IMR-90 (cell line): Measurements from ENCODE around the gene ERMAP. TPM values are rescaled to one million over a fixed set of nuclear protein-coding genes. Genes with fewer than 3 reads are reported as not detected.

ENCODE experiments used
- ATAC-seq: fragments of 200-7000 bp; cut with Tn5 transposase; 2 replicates; pipeline ENCODE4 v1.9.1; 2020; ENCODE audit warnings: low read depth, mild to moderate bottlenecking, moderate library complexity
- BruUV-seq: library from RNA; stranded (reverse); fragments of 400-500 nt; replicated peaks from 2 replicates; lab custom pipeline; 2021; lab: Mats Ljungman, UMichigan
- CTCF ChIA-PET: fragments of 300-600 bp; formaldehyde crosslinking; extraction: SDS; loops from one replicate; lab custom pipeline; 2021; ENCODE audit warnings: antibody characterized with exemption; lab: Yijun Ruan, JAX
- POLR2A ChIA-PET: fragments of 300-600 bp; sonication (Branson Sonifier 250); formaldehyde crosslinking; loops from one replicate; lab custom pipeline; 2022; ENCODE audit warnings: antibody characterized with exemption; ENCODE audit not compliant: unreplicated experiment; lab: Charles Lee
- DNase-seq: peaks from one replicate; pipeline ENCODE4 v3.0.0; 2013
- H2AFZ ChIP-seq: replicated peaks from 2 replicates; pipeline ENCODE3; 2013; ENCODE audit warnings: low read length, mild to moderate bottlenecking; ENCODE audit not compliant: poor library complexity
- H2AK5ac ChIP-seq: 2 replicates; pipeline ENCODE4 v1.6.1; 2013; ENCODE audit warnings: low read depth, low read length, inconsistent platforms
- H2AK9ac ChIP-seq: replicated peaks from 2 replicates; pipeline ENCODE3; 2013; ENCODE audit warnings: mild to moderate bottlenecking, low read depth, low read length, moderate library complexity; ENCODE audit not compliant: poor library complexity
- H2BK120ac ChIP-seq: 2 replicates; pipeline ENCODE4 v1.6.1; 2013; ENCODE audit warnings: low read depth, low read length, inconsistent platforms
- H2BK15ac ChIP-seq: 3 replicates; pipeline ENCODE4 v1.6.1; 2013; ENCODE audit warnings: low read depth, low read length, inconsistent platforms
- H2BK20ac ChIP-seq: 2 replicates; pipeline ENCODE4 v1.6.1; 2013; ENCODE audit warnings: low read depth, mild to moderate bottlenecking, inconsistent platforms, low read length, moderate library complexity
- H2BK5ac ChIP-seq: 2 replicates; pipeline ENCODE4 v1.6.1; 2013; ENCODE audit warnings: mild to moderate bottlenecking, low read depth, low read length, inconsistent platforms; ENCODE audit not compliant: poor library complexity, severe bottlenecking
- H3K14ac ChIP-seq: replicated peaks from 2 replicates; pipeline ENCODE4 v1.6.1; 2013; ENCODE audit warnings: low read depth, low read length, inconsistent platforms
- H3K18ac ChIP-seq: 2 replicates; pipeline ENCODE4 v1.6.1; 2013; ENCODE audit warnings: low read depth, low read length, control low read depth
- H3K23ac ChIP-seq: 2 replicates; pipeline ENCODE4 v1.6.1; 2013; ENCODE audit warnings: low read depth, low read length, inconsistent platforms
- H3K27ac ChIP-seq: 2 replicates; pipeline ENCODE4 v1.5.1; 2013; ENCODE audit warnings: mild to moderate bottlenecking, control low read depth, low read length; ENCODE audit not compliant: insufficient read depth
- H3K27me3 ChIP-seq: 2 replicates; pipeline ENCODE4 v1.6.1; 2013; ENCODE audit warnings: low read length; ENCODE audit not compliant: control insufficient read depth, insufficient read depth
- H3K36me3 ChIP-seq: 2 replicates; pipeline ENCODE4 v1.6.1; 2013; ENCODE audit warnings: low read length, mixed read lengths; ENCODE audit not compliant: control insufficient read depth, insufficient read depth
- H3K4ac ChIP-seq: 2 replicates; pipeline ENCODE4 v1.6.1; 2013; ENCODE audit warnings: low read depth, low read length, inconsistent platforms
- H3K4me1 ChIP-seq: 2 replicates; pipeline ENCODE4 v1.6.1; 2013; ENCODE audit warnings: low read length, mixed read lengths; ENCODE audit not compliant: control insufficient read depth, insufficient read depth
- H3K4me2 ChIP-seq: 2 replicates; pipeline ENCODE4 v1.6.1; 2013; ENCODE audit warnings: low read depth, mild to moderate bottlenecking, control low read depth, low read length, moderate library complexity
- H3K4me3 ChIP-seq: 2 replicates; pipeline ENCODE4 v1.5.1; 2013; ENCODE audit warnings: low read depth, mild to moderate bottlenecking, control low read depth, low read length, moderate library complexity; ENCODE audit not compliant: insufficient read depth
- H3K56ac ChIP-seq: 2 replicates; pipeline ENCODE4 v1.6.1; 2013; ENCODE audit warnings: low read length, inconsistent platforms; ENCODE audit not compliant: insufficient read depth; ENCODE audit errors: extremely low read depth
- H3K79me1 ChIP-seq, 2 experiments: 2 replicates each; pipeline ENCODE4 v1.6.1; 2013; ENCODE audit warnings: low read length in 2 of 2, inconsistent platforms in 1 of 2, low read depth in 1 of 2
- H3K9ac ChIP-seq: 2 replicates; pipeline ENCODE4 v1.6.1; 2013; ENCODE audit warnings: low read depth, low read length, control low read depth
- H3K9me1 ChIP-seq: 2 replicates; pipeline ENCODE4 v1.6.1; 2013; ENCODE audit warnings: low read length, inconsistent platforms; ENCODE audit not compliant: insufficient read depth
- H3K9me3 ChIP-seq: 2 replicates; pipeline ENCODE4 v1.6.1; 2013; ENCODE audit warnings: low read length; ENCODE audit not compliant: control insufficient read depth, insufficient read depth
- H4K20me1 ChIP-seq: 2 replicates; pipeline ENCODE4 v1.6.1; 2013; ENCODE audit warnings: low read length, inconsistent platforms; ENCODE audit not compliant: insufficient read depth
- H4K5ac ChIP-seq: 2 replicates; pipeline ENCODE4 v1.6.1; 2013; ENCODE audit warnings: mild to moderate bottlenecking, low read depth, low read length, control low read depth
- H4K8ac ChIP-seq, 2 experiments: 2 replicates each; pipeline ENCODE4 v1.6.1; 2013; ENCODE audit warnings: low read depth in 2 of 2, low read length in 2 of 2, control low read depth in 1 of 2, inconsistent platforms in 1 of 2
- H4K91ac ChIP-seq: 2 replicates; pipeline ENCODE4 v1.6.1; 2013; ENCODE audit warnings: low read depth, low read length, inconsistent platforms; ENCODE audit not compliant: insufficient read depth
- BHLHE40 ChIP-seq: fragments of 150-350 bp; IDR thresholded peaks from 2 replicates; pipeline ENCODE4 v1.6.1; 2016; ENCODE audit warnings: mild to moderate bottlenecking, low read depth, low read length
- CEBPB ChIP-seq: IDR thresholded peaks from 2 replicates; pipeline ENCODE4 v1.6.1; 2012; ENCODE audit warnings: low read depth, low read length, improper control_type of control experiment
- CHD1 ChIP-seq: IDR thresholded peaks from 2 replicates; pipeline ENCODE4 v1.6.1; 2012; ENCODE audit warnings: low read depth, low read length, improper control_type of control experiment
- FOS ChIP-seq: fragments of 150-350 bp; IDR thresholded peaks from 2 replicates; pipeline ENCODE4 v1.6.1; 2016; ENCODE audit warnings: low read depth, low read length
- MAZ ChIP-seq: IDR thresholded peaks from 2 replicates; pipeline ENCODE4 v1.6.1; 2012; ENCODE audit warnings: low read depth, mild to moderate bottlenecking, low read length, improper control_type of control experiment, moderate library complexity, borderline replicate concordance
- MXI1 ChIP-seq: IDR thresholded peaks from 2 replicates; pipeline ENCODE4 v1.6.1; 2012; ENCODE audit warnings: low read depth, mild to moderate bottlenecking, low read length, moderate library complexity, borderline replicate concordance
- NFE2L2 ChIP-seq: fragments of 150-350 bp; IDR thresholded peaks from 2 replicates; pipeline ENCODE4 v1.6.1; 2016; ENCODE audit warnings: low read depth, mild to moderate bottlenecking, low read length
- POLR2A ChIP-seq: IDR thresholded peaks from 2 replicates; pipeline ENCODE4 v1.6.1; 2012; ENCODE audit warnings: mild to moderate bottlenecking, low read depth, low read length
- RAD21 ChIP-seq: IDR thresholded peaks from 2 replicates; pipeline ENCODE4 v1.6.1; 2012; ENCODE audit warnings: low read length, improper control_type of control experiment
- RCOR1 ChIP-seq: IDR thresholded peaks from 2 replicates; pipeline ENCODE4 v1.6.1; 2012; ENCODE audit warnings: mild to moderate bottlenecking, low read length, improper control_type of control experiment; ENCODE audit not compliant: insufficient replicate concordance
- RFX5 ChIP-seq: IDR thresholded peaks from 2 replicates; pipeline ENCODE4 v1.8.0; 2012; ENCODE audit warnings: low read depth, mild to moderate bottlenecking, low read length, moderate library complexity
- USF2 ChIP-seq: fragments of 150-350 bp; IDR thresholded peaks from 2 replicates; pipeline ENCODE4 v1.6.1; 2017; ENCODE audit warnings: mild to moderate bottlenecking, antibody characterized with exemption, low read length, low read depth
- WGBS, 2 experiments: methylation state at CpG; one replicate each; pipeline versions ENCODE4 v1.1.5 to v1.1.7; 2013; ENCODE audit warnings: missing lambda C conversion rate in 2 of 2; ENCODE audit not compliant: insufficient read length in 1 of 2; ENCODE audit errors: extremely low coverage in 2 of 2; 5-methylcytosine and 5-hydroxymethylcytosine counted together
- dilution Hi-C: fragments of 300-500 bp; cut with HindIII; formaldehyde crosslinking; loops from one replicate; pipeline ENCODE4 v1.14.3; 2018; ENCODE audit warnings: low sequenced_read_pairs; ENCODE audit not compliant: unreplicated experiment
- in situ Hi-C: fragments of 300-500 bp; cut with MboI; formaldehyde crosslinking; loops from 3 replicates; pipeline ENCODE4 v1.14.3; 2019; ENCODE audit warnings: low sequenced_read_pairs, inconsistent platforms, mixed read lengths
- intact Hi-C: fragments of 100-400 bp; cut with micrococcal nuclease; formaldehyde crosslinking; loops from 2 replicates; pipeline ENCODE4 v1.10.0; 2022
- polyA plus RNA-seq, 3 experiments: library from polyadenylated mRNA; depleted of rRNA; stranded (reverse); fragments of >200 nt; gene quantifications; 2 replicates each; pipeline ENCODE4 v1.2.3, GENCODE V29; 2012; ENCODE audit warnings: low replicate concordance in 1 of 3
- total RNA-seq: library from RNA; depleted of rRNA; stranded (reverse); fragments of >200 nt; gene quantifications from 2 replicates; pipeline ENCODE4 v1.2.3, GENCODE V29; 2012

Gene ERMAP
- total and polyA plus RNA-seq, 2 of the 4 experiments (the other 2 are of a cell fraction), result 5.0 to 7.2 TPM

DNA sequence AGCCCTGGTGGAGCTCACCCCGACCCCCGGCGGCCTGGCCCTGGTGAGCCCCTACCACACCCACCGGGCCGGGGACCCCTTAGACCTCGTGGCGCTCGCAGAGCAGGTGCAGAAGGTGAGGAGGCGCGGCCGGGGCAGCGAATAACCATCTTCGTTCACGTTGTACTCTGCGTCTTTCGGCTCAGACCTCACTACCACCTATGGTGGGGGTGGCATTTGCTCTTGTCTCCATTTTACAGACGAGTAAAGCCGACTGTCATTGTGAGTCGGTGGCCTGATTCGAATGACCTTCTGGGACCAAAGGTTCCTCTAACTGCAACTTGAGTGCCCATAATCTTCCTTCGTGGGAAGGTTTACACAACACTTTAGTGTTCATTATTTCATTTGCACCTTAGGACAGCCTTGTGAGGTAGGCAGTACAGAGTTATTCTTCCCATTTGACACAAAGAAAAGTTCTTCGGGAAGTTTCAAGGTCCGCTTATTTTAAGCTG is 49.4 kb upstream of the ERMAP start:
- intact Hi-C loops, result loop anchor here (5.0 to 10.0 kb wide), 3 partner anchors 50 to 433 kb away; partner anchors contain the start of genes ERMAP, FOXJ3, SVBP and YBX1
- dilution Hi-C loops, result no loop called here
- peak overlapping the region; percentile 98 for H2AFZ ChIP-seq
- H3K36me3 ChIP-seq, result no peaks in the 10 kb centered on the region
- peak overlapping the region; percentile 67 for H3K27ac ChIP-seq
- peak overlapping the region; percentile 71 for H3K4me3 ChIP-seq
- no peak overlapping the region; the same call in 1 of the 2 replicates for H4K91ac ChIP-seq
- peak overlapping the region; percentile 56; the same call in 1 of the 2 replicates for H3K56ac ChIP-seq
- peak overlapping the region; percentile 93 for H2AK9ac ChIP-seq
- BruUV-seq, result no TSS peak
- peak overlapping the region; percentile 79 for H3K4ac ChIP-seq
- no peaks in the 10 kb centered on the region for H3K27me3 ChIP-seq
- H3K9ac ChIP-seq, result peak overlapping the region; percentile 79
- in situ Hi-C loops, result no loop called here
- peak overlapping the region; percentile 6; the same call in 1 of the 2 replicates for H4K5ac ChIP-seq
- H2BK5ac ChIP-seq, result peak overlapping the region; percentile 47
- H2BK20ac ChIP-seq, result no peak overlapping the region
- H3K4me1 ChIP-seq, result no peaks in the 10 kb centered on the region
- no peak overlapping the region for H2BK120ac ChIP-seq
- peak overlapping the region; percentile 88 for H3K23ac ChIP-seq
- TF ChIP-seq BHLHE40 (no peak), RFX5 (no peak), RCOR1 (no peak), POLR2A (no peak), MXI1 (no peak), MAZ (no peak), CEBPB (no peak), NFE2L2 (no peak), CHD1 (no peak), RAD21 (no peak), FOS (no peak), USF2 (no peak)
- no peaks in the 10 kb centered on the region for H3K9me3 ChIP-seq
- peak overlapping the region; percentile 99 for H3K4me2 ChIP-seq
- H4K20me1 ChIP-seq, result peaks cover 26% of the 10 kb centered on the region
- DNase-seq, result no peak
- peaks cover 3% of the 10 kb centered on the region; the same call in 1 of the 2 replicates for H3K9me1 ChIP-seq
- H3K14ac ChIP-seq, result peak overlapping the region; percentile 76
- peak overlapping the region; percentile 14 to 71; a peak in 1 of 4 replicates for H4K8ac ChIP-seq
- ChIA-PET POLR2A (interaction anchor here (0.6 kb wide), 1 partner anchor 11 kb away, joined by 3 read pairs; no protein-coding TSS in a partner anchor), CTCF (interaction anchor here (1.3 kb wide), 1 partner anchor 16 kb away, joined by 5 read pairs; no protein-coding TSS in a partner anchor)
- peaks cover 20 to 51% of the 10 kb centered on the region in 2 experiments for H3K79me1 ChIP-seq
- peak overlapping the region; percentile 78 for H2AK5ac ChIP-seq
- WGBS, 2 experiments, result no CpG with 5 or more reads among the region's 23 CpGs
- H2BK15ac ChIP-seq, result no peak overlapping the region
- ATAC-seq, result peak; percentile 0; the same call in 1 of the 2 replicates
- no peak overlapping the region for H3K18ac ChIP-seq
